K562 treated with DMSO at 1 percent for 24 hours (cell line): ENCODE measurements around the gene ARHGAP21. TPM values are rescaled to one million over a fixed set of nuclear protein-coding genes. Genes with fewer than 3 reads are reported as not detected.

Source experiments
- total RNA-seq: library from RNA; unstranded; fragments of 300-600 nt; gene quantifications from 2 replicates; pipeline ENCODE4 v1.2.3, GENCODE V29; 2022; ENCODE audit warnings: low read depth; ENCODE audit not compliant: insufficient read depth

ARHGAP21 gene
- 17.7 and 20.1 TPM in 2 replicates for total RNA-seq

GRCh38 chr10:24723788-24724380, at the start of gene ARHGAP21:
Gene ARHGAP21, minus strand, starts transcription at chr10:24723887. Its CDS starts 1,988 bp downstream, at chr10:24721899.

Other genes starting within 250 kb of the ARHGAP21 start
- 6.9 and 7.7 TPM in 2 replicates for gene PRTFDC1, start 228.7 kb upstream of the ARHGAP21 start, total RNA-seq